Measurements from ENCODE around the gene RNU7-1.
A peak's percentile ranks its signal among the peaks of the same experiment; 100 is the strongest.

Gene RNU7-1

DNA sequence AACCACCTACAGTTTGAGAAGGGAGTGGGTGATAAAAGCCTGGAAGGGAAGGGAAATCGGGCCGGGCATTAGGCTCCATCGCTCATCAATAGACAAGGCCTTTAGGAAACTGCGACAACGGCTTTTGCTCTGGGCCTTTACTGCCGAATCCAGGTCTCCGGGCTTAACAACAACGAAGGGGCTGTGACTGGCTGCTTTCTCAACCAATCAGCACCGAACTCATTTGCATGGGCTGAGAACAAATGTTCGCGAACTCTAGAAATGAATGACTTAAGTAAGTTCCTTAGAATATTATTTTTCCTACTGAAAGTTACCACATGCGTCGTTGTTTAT is 261 bp upstream of the RNU7-1 start:
- H3K79me2 ChIP-seq (ENCODE audit: low read length), result peaks cover 14% of the 10 kb centered on the region
- H3K4me3 ChIP-seq (ENCODE audit: low read length), result peak overlapping the region; percentile 90
- no peaks in the 10 kb centered on the region for H3K9me3 ChIP-seq (replicated peaks; ENCODE audit: insufficient read depth, low read length)
- H4K20me1 ChIP-seq (ENCODE audit: insufficient read depth, low read length), result no peaks in the 10 kb centered on the region
- no peaks in the 10 kb centered on the region for H3K27me3 ChIP-seq (replicated peaks; ENCODE audit: insufficient read depth, low read length)
- H3F3A ChIP-seq (ENCODE audit: insufficient read depth, low read length), result peaks cover 47% of the 10 kb centered on the region
- peak; percentile 94 for DNase-seq
- H2AFZ ChIP-seq (ENCODE audit: low read length), result no peak overlapping the region
- TF ChIP-seq, protein P1, sequence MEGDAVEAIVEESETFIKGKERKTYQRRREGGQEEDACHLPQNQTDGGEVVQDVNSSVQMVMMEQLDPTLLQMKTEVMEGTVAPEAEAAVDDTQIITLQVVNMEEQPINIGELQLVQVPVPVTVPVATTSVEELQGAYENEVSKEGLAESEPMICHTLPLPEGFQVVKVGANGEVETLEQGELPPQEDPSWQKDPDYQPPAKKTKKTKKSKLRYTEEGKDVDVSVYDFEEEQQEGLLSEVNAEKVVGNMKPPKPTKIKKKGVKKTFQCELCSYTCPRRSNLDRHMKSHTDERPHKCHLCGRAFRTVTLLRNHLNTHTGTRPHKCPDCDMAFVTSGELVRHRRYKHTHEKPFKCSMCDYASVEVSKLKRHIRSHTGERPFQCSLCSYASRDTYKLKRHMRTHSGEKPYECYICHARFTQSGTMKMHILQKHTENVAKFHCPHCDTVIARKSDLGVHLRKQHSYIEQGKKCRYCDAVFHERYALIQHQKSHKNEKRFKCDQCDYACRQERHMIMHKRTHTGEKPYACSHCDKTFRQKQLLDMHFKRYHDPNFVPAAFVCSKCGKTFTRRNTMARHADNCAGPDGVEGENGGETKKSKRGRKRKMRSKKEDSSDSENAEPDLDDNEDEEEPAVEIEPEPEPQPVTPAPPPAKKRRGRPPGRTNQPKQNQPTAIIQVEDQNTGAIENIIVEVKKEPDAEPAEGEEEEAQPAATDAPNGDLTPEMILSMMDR (IDR thresholded peaks at IDR 0.05; ENCODE audit: low read length), result no peak
- TF ChIP-seq EZH2phosphoT487 (IDR thresholded peaks at IDR 0.05; ENCODE audit: low read length) (no peak), EZH2 (optimal IDR thresholded peaks at IDR 0.05; ENCODE audit: low read depth, low read length) (no peak)
- H3K4me2 ChIP-seq (ENCODE audit: low read depth, low read length), result peak overlapping the region; percentile 84
- peaks cover 15% of the 10 kb centered on the region for H3K4me1 ChIP-seq (ENCODE audit: low read length)
- no peaks in the 10 kb centered on the region for H3K9me2 ChIP-seq (replicated peaks; ENCODE audit: insufficient read depth, low read length)
- peak overlapping the region; percentile 87 for H3K9ac ChIP-seq (ENCODE audit: low read length)
- H3K27ac ChIP-seq (ENCODE audit: low read length), result peak overlapping the region; percentile 93
- H3K36me3 ChIP-seq (replicated peaks; ENCODE audit: insufficient read depth, low read length), result no peaks in the 10 kb centered on the region

DNA sequence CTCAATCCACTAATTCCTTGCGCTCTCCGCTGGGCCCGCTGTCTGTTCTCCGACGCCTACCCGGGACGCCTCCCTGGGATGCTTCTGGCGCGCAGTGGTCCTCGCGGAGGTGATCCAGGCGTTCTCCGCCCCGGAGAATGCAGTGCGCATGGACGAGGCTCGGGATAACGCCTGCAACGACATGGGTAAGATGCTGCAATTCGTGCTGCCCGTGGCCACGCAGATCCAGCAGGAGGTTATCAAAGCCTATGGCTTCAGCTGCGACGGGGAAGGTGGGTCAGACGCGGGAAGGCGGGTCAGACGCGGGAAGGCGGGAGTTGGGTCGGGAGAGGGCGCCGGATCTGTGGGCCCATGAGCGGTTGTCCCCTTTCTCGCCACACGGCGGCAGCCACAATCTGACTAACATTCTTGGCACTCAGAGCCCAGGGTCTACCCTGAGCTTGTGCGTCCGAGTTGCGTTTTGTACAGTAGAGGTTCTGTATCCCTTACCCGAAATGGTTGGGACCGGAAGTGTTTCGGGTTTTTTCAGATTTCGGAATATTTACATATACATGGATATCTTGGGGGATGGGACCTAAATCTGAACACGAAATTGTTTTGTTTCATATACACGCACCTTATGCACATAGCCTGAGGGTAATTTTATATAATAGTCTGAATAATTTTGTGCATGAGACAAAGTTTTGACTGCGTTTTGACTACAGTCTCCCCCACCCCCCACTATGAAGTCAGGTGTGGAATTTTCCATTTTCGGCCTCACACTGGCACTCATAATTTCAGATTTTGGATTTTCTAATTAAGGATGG is 968 bp downstream of the RNU7-1 start:
- peak overlapping the region; percentile 93 for H3K27ac ChIP-seq (ENCODE audit: low read length)
- H3K4me3 ChIP-seq (ENCODE audit: low read length), result peak overlapping the region; percentile 90
- peak overlapping the region; percentile 84 for H3K4me2 ChIP-seq (ENCODE audit: low read depth, low read length)
- H4K20me1 ChIP-seq (ENCODE audit: insufficient read depth, low read length), result no peaks in the 10 kb centered on the region
- peaks cover 56% of the 10 kb centered on the region for H3F3A ChIP-seq (ENCODE audit: insufficient read depth, low read length)
- peak overlapping the region; percentile 47; the same call in 1 of the 2 replicates for H2AFZ ChIP-seq (ENCODE audit: low read length)
- no peaks in the 10 kb centered on the region for H3K9me2 ChIP-seq (replicated peaks; ENCODE audit: insufficient read depth, low read length)
- TF ChIP-seq EZH2 (optimal IDR thresholded peaks at IDR 0.05; ENCODE audit: low read depth, low read length), result no peak
- TF ChIP-seq, protein P1 (IDR thresholded peaks at IDR 0.05; ENCODE audit: low read length), result peak; percentile 92
- TF ChIP-seq EZH2phosphoT487 (IDR thresholded peaks at IDR 0.05; ENCODE audit: low read length), result no peak
- peaks cover 9% of the 10 kb centered on the region; the same call in 1 of the 2 replicates for H3K79me2 ChIP-seq (ENCODE audit: low read length)
- H3K9ac ChIP-seq (ENCODE audit: low read length), result peak overlapping the region; percentile 87
- H3K4me1 ChIP-seq (ENCODE audit: low read length), result peaks cover 24% of the 10 kb centered on the region
- no peaks in the 10 kb centered on the region for H3K36me3 ChIP-seq (replicated peaks; ENCODE audit: insufficient read depth, low read length)
- no peaks in the 10 kb centered on the region for H3K27me3 ChIP-seq (replicated peaks; ENCODE audit: insufficient read depth, low read length)
- peak; percentile 92 for DNase-seq
- H3K9me3 ChIP-seq (replicated peaks; ENCODE audit: insufficient read depth, low read length), result no peaks in the 10 kb centered on the region

DNA sequence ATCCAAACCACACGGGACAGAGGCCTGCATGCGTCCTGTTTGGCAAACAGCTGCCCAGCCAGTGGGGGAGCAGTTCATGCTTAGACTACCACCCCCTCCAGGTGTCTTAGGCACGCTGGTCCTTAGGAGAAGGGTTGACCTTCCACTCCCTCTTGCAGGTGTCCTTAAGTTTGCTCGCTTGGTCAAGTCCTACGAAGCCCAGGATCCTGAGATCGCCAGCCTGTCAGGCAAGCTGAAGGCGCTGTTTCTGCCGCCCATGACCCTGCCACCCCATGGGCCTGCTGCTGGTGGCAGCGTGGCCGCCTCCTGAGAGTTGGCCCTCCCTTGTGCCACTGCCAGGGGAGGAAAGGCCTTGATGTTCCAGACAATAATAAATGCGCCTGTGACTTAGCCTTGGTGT is 2.0 kb downstream of the RNU7-1 start:
- Histone ChIP-seq H3K27ac (ENCODE audit: low read length) (peak overlapping the region; percentile 93), H3K4me1 (ENCODE audit: low read length) (peaks cover 34% of the 10 kb centered on the region), H3F3A (ENCODE audit: insufficient read depth, low read length) (peaks cover 60% of the 10 kb centered on the region), H3K4me2 (ENCODE audit: low read depth, low read length) (peak overlapping the region; percentile 84), H3K9ac (ENCODE audit: low read length) (peak overlapping the region; percentile 87), H3K36me3 (replicated peaks; ENCODE audit: insufficient read depth, low read length) (no peaks in the 10 kb centered on the region), H3K27me3 (replicated peaks; ENCODE audit: insufficient read depth, low read length) (no peaks in the 10 kb centered on the region), H2AFZ (ENCODE audit: low read length) (no peak overlapping the region), H4K20me1 (ENCODE audit: insufficient read depth, low read length) (no peaks in the 10 kb centered on the region), H3K4me3 (ENCODE audit: low read length) (peak overlapping the region; percentile 90), H3K9me2 (replicated peaks; ENCODE audit: insufficient read depth, low read length) (no peaks in the 10 kb centered on the region), H3K79me2 (ENCODE audit: low read length) (peaks cover 17% of the 10 kb centered on the region), H3K9me3 (replicated peaks; ENCODE audit: insufficient read depth, low read length) (no peaks in the 10 kb centered on the region)
- TF ChIP-seq, protein P1 (IDR thresholded peaks at IDR 0.05; ENCODE audit: low read length), result no peak
- TF ChIP-seq EZH2 (optimal IDR thresholded peaks at IDR 0.05; ENCODE audit: low read depth, low read length), result no peak
- no peak for TF ChIP-seq EZH2phosphoT487 (IDR thresholded peaks at IDR 0.05; ENCODE audit: low read length)
- peak; percentile 57 for DNase-seq
